ENCODE data around the gene AGXT. TPM values are rescaled to one million over a fixed set of nuclear protein-coding genes. Genes with fewer than 3 reads are reported as not detected.
A peak's percentile ranks its signal among the peaks of the same experiment; 100 is the strongest.

Gene AGXT
- total and polyA plus RNA-seq, 8 donors, result not detected

- 25 to 33% (median 28%) methylated on average over 24 to 33 of the region's 33 CpGs for WGBS, 5 donors
- H3K36me3 ChIP-seq, result no peaks in the 10 kb centered on the region
Measured at GRCh38 chr2:240851078-240851991, 17.3 kb upstream of the AGXT start.

DNA sequence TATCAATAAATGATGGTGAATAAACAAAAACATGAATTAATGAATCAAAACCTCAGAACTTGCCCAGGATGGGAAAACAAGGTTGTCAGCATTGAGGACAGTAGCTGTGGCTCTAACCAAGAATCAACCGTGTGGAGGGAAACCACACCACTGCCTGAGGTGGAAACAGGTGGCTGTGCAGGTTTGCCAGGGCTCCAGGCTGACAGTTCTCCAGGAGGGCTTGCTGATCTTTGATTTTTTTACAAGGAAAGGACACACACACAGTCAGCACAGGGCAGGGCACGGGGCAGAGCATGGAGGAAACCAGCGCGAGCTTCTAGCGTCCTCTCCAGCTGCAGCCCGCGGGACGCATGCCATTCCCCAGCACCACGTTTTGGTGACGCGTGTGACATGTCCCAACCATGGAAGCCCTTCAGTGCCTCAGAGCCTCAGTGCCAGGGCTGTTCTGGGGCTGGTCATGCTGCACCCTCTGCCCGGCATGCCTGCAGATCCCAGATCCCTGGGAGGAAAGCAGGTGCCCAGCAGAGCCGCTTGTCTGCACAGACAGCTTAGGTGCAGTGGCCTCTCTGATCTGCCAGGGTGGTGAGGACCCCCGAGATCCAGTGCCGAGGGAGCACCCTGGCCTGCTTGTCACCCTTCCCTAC lies 15.8 kb upstream of the AGXT start:
- 81 to 89% (median 85%) methylated on average over 14 to 15 of the region's 15 CpGs for WGBS, 5 donors
- TF ChIP-seq POLR2A (IDR thresholded peaks at IDR 0.05), result no peak
- TF ChIP-seq, protein P1, sequence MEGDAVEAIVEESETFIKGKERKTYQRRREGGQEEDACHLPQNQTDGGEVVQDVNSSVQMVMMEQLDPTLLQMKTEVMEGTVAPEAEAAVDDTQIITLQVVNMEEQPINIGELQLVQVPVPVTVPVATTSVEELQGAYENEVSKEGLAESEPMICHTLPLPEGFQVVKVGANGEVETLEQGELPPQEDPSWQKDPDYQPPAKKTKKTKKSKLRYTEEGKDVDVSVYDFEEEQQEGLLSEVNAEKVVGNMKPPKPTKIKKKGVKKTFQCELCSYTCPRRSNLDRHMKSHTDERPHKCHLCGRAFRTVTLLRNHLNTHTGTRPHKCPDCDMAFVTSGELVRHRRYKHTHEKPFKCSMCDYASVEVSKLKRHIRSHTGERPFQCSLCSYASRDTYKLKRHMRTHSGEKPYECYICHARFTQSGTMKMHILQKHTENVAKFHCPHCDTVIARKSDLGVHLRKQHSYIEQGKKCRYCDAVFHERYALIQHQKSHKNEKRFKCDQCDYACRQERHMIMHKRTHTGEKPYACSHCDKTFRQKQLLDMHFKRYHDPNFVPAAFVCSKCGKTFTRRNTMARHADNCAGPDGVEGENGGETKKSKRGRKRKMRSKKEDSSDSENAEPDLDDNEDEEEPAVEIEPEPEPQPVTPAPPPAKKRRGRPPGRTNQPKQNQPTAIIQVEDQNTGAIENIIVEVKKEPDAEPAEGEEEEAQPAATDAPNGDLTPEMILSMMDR (IDR thresholded peaks at IDR 0.05), result no peak
- no peak for TF ChIP-seq POLR2AphosphoS5 (IDR thresholded peaks at IDR 0.05)
- TF ChIP-seq EP300 (IDR thresholded peaks at IDR 0.05), result no peak
- no peak for DNase-seq

More at GRCh38 chr2:240851078-240851991, 17.3 kb upstream of the AGXT start:
- TF ChIP-seq, protein P1 (IDR thresholded peaks at IDR 0.05), result peak in 6 of 7 experiments; percentile 20 to 95 (median 90)
- TF ChIP-seq POLR2AphosphoS5 (IDR thresholded peaks at IDR 0.05) (peak in 1 of 3 donors; percentile 58), EP300 (IDR thresholded peaks at IDR 0.05) (no peak)
- no peak overlapping the region for H3K27ac ChIP-seq
- H3K9me3 ChIP-seq, result peaks cover 0 to 11% (median 8%) of the 10 kb centered on the region in 4 donors
- peak; percentile 90 to 93 for DNase-seq
- peaks cover 0 to 3% (median 0%) of the 10 kb centered on the region in 3 donors for H3K27me3 ChIP-seq
- peaks cover 0 to 12% (median 8%) of the 10 kb centered on the region in 4 donors for H3K4me1 ChIP-seq
- no peak overlapping the region for H3K4me3 ChIP-seq
- intact Hi-C loops (cut with DNase I; ENCODE audit: low total_unique reads), result no loop called here

DNA sequence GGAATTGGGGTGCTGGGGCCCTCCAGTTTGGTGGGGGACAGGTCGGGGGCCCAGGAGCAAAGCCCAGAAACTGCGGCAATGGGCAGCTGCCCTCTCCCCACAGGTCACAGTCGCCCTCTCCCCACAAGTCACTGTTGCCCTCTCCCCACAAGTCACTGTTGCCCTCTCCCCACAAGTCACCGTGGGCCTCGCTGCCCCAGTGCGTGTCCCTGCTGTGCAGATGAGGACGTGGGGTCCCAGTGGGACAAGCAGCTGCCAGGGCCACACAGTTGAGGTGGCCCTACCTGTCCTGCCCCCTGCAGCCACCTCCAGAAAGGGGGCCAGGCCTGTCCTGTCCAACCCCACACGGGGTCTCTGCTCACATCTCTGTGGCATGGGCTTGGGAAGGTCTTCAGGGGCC lies 13.0 kb upstream of the AGXT start:
- Histone ChIP-seq H3K9me3 (peaks cover 0 to 11% (median 8%) of the 10 kb centered on the region in 4 donors), H3K27ac (no peak overlapping the region), H3K27me3 (peaks cover 0 to 4% (median 0%) of the 10 kb centered on the region in 3 donors), H3K4me1 (peaks cover 0 to 19% (median 11%) of the 10 kb centered on the region in 4 donors), H3K36me3 (no peaks in the 10 kb centered on the region), H3K4me3 (no peak overlapping the region)
- WGBS, 5 donors, result 90 to 96% (median 94%) methylated on average over 7 to 8 of the region's 8 CpGs
- DNase-seq, result no peak
- intact Hi-C loops (cut with DNase I; ENCODE audit: low total_unique reads), result no loop called here
- TF ChIP-seq EP300 (IDR thresholded peaks at IDR 0.05), result no peak
- TF ChIP-seq, protein P1 (IDR thresholded peaks at IDR 0.05), result no peak
- no peak for TF ChIP-seq POLR2A (IDR thresholded peaks at IDR 0.05)
- no peak for TF ChIP-seq POLR2AphosphoS5 (IDR thresholded peaks at IDR 0.05)

More for the DNA sequence above, 15.8 kb upstream of the AGXT start:
- Histone ChIP-seq H3K36me3 (no peaks in the 10 kb centered on the region), H3K4me3 (no peak overlapping the region), H3K27me3 (peaks cover 0 to 4% (median 0%) of the 10 kb centered on the region in 3 donors), H3K27ac (no peak overlapping the region), H3K9me3 (peaks cover 0 to 11% (median 8%) of the 10 kb centered on the region in 4 donors), H3K4me1 (peaks cover 0 to 19% (median 11%) of the 10 kb centered on the region in 4 donors)
- intact Hi-C loops (cut with DNase I; ENCODE audit: low total_unique reads), result no loop called here
